GM18526 (cell line): ENCODE results near the gene CFAP20.

Source experiments
- POLR2A ChIP-seq: IDR thresholded peaks from 3 replicates; pipeline ENCODE4 v1.6.1; 2011; ENCODE audit not compliant: insufficient read length; ENCODE audit errors: extremely low read depth

CFAP20 gene

DNA sequence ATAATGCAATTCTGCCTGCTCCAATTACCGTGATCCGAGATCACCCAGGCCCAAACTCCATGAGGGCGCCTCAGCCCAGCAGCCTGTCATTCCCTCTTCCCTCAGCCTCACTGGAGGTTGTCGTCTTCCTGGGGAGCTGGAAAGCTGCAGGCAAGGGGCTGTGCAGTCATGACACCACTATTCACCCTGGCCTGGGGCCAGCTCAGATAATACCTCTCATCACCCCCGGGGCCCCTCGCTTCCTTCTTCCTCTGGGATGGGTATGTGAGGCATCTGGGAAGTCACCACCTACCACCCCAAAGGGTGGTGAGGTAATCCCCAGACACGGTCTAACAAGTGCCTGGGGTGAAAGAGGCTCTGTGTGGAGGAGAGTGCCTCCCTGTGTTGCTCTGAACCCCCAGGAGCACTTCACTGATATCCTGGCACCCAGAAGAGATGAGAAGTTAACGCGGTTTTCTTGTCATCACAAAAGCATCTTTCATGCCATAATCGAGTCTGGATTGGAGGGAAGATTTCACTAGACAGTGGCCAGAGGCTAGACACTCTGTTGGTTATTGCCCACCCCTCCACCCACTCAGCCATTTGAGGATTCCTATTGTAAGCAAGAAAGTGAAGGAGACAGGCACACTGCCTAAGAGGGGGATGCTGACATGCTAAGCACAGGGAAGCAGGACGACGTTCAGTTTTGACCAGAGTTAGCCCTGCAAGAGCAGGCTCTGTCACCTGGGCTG lies 18.4 kb downstream of the CFAP20 start:
- no peak for TF ChIP-seq POLR2A

DNA sequence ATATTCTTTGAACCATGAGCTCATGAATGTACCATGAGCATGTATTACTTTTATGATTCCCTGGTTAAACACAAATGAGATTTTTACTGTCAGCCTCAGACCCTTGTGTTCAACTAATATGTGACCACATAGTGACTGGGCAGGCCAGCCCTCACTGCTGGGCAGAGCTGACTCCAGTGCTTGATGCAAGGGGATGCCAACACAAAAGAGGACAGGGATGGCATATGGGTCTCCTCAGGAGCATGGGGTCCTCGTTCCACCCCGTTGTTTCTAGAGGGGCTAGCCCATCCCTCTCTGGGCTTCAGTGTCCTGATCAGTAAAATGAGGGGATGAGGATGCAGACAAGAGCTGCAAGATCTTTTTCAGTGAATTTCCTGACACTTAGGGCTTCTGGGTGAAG lies 19.3 kb downstream of the CFAP20 start:
- no peak for TF ChIP-seq POLR2A

DNA sequence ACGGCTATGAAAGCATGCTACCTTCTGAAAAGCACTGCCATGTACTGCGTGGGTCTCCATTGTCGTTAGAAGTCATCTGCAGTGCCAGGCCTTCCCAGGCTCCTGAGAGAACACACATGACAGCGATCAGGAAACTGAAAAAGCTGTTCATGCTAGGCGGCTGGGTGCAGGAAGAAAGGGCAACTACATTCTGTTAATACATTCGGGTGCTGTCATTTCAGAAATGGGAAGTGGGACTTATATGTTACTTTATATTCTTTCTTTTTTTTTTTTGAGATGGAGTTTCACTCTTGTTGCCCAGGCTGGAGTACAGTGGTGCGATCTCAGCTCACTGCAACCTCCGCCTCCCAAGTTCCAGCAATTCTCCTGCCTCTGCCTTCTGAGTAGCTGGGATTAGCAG lies 19.9 kb downstream of the CFAP20 start:
- no peak for TF ChIP-seq POLR2A

DNA sequence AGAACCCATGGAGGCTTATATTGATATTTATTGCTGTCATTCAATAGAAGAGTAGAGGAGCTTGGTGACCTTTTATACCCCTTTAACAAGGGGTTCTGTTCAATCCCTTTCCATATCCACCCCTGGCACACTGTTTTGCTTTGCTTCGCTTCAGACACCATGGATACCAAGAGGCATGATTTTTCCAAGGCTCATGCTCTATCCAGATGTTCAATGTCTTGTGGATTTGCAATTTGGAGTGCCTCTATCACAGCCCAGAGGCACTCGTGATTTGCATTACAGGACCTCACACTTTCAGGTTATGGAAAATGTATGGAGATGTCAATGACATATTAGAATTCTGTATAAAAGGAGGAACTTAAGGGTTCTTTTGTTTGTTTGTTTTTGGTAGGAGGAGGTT lies 21.5 kb downstream of the CFAP20 start:
- no peak for TF ChIP-seq POLR2A

DNA sequence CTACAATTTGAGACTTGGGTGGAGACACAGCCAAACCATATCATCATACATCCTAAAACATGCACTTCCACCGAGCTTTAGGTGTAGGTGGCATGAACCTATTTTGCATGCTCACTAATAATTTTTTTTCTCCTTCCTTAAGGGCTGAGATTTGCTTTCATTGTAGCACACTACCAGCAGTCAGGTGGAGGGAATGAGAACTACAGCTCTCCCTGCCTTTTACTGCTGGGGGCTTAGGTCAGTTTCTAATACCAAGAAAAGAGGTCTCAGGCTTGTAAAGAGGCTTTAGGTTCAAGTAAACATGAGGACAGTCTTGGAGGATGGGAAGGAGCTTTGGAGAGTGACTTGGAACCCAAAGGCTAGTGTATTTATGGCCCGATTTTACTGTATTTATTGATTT lies 22.0 kb downstream of the CFAP20 start:
- no peak for TF ChIP-seq POLR2A

DNA sequence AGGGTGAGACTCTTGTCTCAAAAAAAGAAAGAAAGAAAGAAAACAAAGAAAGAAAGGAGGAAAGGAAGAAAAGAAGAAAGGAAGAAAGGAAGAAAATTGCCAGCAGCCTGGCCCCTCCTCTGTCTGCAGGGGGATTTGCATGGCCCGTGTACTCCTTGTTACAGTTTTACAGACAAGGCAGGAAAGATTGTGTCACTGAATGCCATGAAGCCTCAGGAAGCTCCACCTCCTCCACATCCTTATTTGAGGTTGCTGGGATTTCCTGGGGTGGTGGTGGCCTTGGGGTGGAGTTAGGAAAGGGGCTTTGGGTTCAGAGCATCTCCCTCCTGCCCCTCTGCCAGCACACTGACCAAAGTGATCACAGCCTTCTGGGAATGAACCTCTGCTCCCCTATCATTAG lies 23.6 kb downstream of the CFAP20 start:
- no peak for TF ChIP-seq POLR2A

DNA sequence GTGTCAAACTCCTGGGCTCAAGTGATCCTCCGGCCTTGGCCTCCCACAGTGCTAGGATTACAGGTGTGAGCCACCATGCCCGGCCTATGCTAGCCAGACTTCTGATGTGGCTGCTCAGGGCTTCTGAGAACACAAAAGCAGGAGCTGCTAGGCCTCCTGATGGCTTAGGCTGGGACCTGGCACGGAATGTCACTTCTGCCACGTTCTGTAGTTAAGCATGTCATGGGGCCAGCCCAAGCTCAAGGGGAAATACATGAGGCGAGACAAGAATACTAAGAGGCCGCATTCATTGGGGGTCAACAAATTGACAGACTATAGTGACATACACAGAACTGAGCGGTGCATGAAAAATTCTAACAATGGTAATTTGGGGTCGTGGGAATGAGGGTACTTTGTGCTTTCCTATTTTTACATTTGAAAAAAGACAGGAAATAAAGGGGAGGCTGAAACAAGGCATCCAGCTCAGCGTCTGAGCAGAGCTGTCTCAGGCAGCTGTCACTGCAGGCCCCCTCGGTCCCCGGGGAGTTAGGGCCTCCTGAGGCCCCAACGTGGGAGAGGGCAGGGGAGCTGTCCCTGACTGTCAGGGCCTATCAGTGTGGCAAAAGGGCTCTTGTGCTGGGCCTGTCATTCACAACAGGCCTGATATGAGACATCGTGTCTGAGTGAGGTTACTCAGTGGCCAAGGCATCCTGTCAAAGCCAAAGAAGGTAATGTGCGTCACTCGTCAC lies 26.4 kb downstream of the CFAP20 start:
- no peak for TF ChIP-seq POLR2A

DNA sequence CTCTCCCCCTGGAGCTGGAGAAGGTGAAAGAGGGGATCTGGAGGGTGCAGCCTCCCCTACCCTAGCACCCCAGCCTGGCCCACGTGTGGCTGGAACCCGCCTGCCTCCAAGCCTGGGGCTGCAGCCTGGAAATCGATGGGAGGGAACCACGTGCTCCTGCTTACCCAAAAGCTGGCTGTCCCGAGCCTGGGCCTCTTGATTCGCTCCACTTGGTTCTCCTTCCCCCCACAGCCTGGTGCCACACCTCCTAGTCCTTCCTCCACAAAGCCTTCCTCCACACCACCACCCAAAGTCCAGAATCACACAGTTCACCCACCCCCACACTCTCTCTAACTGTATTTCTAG lies 29.3 kb downstream of the CFAP20 start:
- no peak for TF ChIP-seq POLR2A

DNA sequence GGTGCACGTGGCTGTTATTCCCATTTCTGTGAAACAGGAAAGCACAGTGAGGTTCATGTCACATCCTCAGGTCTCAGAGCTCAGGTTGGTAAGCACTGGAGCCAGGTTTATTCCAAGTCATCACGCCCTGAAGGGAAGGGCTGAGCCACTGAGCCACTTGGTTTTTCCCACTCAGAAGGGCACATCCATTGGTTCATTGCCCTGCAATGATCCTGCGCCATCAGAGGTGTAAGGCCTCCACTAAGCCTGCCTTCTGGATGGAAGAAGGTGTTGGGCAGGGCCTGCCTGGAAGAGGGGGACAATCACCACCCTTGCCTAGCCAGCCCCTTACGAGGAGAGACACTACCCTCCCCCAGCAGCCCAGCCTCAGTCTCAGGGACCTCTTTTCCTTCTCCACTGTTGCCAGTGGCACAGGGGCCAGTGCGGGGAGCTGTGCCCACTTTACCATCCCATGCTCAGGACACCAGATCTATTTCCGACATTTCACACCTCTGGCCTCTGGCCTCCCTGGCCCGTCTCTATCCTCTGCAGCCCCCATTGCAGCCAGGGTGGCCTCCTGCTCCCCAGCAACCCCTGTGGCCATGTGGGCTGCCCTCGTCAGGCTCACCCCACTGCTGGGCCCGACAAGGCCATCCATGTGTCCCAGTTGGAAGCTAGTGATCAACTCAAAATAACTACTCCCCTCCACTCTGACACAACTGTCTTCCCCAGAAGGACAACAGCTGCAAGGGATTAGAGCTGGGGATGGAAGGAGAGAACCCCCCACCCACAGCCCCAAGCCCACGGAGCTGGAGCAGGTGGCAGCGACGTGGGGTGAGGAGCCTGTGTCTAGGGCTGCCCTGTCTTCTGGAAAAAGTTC lies 29.9 kb downstream of the CFAP20 start:
- no peak for TF ChIP-seq POLR2A

DNA sequence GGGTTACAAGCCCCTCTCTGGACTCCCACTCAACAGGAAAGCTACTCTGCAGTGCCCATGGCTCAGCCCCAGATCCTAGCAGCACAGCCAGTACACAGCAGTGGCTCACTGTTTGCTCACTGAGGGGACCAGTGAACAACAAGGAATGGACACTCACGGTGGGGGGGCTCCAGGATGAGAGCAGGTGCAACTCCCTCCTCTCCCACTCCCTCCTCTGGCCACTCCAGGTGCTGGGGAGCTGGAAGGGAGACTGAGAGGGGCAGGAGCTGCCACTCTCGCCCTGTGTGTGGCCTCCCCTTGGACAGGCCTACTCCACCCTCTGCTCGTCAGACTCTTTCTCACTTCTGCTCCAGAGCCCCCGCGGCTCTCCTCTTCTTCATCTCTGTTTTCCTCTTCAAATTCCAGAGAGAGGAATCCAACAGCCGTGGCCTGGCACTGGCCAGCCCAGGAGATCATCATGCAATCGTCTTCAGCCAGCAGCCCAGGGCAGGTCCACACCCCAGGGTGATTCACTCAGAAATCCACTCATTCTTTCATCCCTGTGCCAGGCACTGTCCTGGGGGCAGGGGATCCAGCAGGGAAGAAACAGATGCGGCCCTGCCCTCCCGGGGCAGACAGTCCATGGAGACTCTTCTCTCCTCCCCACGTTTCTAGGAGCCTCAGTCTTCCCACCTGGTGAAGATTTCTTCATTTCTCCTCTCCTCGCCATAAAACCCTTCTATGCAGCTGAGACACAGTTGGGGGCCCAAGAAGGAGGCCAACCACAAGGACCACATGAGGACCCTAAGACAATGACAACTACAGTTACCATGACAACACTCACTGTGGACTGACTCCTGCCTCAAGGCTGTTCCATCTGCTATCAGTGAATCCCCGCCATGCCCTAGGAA lies 30.7 kb downstream of the CFAP20 start:
- no peak for TF ChIP-seq POLR2A

DNA sequence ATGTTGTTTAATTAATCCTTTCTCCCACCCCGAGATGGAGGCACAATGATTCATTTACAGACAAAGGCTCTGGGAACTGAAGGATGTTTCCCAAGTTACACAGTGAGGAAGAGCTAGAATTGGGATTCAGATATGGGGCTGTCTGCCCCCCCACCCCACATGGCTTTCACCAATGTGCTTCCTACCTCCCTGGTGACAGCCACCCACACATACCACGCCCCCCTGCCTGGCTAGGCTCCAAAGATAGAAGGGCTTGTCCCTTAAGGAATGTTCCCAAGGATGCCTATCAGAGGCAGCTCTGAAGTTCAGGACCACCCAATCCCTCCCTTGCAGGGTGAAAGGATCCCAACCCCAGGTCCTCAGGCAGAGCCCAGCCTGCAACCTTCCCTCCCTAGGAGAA lies 32.9 kb downstream of the CFAP20 start:
- TF ChIP-seq POLR2A, result no peak

DNA sequence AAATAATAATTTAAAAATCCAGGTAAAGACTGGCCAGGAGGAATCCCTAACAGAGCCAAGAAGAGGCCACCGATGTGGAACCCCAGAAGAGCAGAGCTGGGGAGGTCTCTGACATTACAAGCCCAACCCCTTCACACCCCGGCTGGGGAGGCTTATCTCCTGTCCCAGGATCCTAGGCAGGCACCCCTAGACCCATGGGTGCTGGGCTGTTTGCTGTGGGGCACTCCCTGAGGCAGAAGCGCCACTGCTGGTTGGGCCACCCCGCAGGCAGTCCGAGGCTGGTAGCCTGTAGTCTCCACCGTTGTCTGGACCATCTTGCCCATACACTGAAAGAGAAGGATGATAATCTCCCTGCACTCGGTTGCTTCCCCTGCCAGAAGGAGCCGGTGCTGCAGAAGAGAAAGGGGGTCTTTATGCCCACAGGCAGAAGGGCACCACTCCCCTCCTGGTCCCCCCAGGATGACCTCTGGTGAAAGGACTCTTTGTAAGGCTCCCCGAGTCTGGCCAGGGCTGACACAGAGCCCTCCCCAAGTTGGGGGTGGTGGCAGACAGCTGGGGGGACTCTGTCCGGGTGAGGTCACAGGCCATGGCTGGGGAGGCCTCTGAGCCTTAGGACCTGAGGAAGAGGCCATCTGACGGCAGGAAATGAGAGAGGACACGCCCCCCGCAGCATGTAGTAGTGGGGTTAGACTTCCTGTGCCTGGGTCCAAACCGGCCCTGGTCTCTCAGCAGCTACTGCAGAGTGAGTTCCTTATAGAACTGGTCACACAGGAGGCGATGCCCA lies 34.2 kb downstream of the CFAP20 start:
- TF ChIP-seq POLR2A, result no peak

DNA sequence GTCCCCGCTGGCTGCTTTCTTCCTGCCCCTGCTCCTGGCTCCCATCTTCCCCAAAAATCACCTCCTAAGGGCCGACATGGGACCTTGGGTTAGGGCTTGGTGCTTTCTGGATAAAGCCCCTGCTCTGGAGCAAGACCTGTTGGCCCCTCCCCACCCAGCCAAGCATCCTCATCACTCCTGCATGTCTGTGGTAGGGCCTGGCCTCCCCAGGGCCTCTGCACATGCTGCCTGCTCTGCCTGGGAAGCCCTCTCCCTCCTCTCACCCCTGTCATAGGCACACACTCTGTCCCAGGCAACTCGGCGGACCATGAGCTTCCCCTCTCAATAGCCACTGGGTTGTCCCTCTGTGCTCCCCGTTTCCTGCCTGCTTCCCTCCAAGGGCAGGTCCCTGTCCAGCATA lies 35.2 kb downstream of the CFAP20 start:
- TF ChIP-seq POLR2A, result no peak

DNA sequence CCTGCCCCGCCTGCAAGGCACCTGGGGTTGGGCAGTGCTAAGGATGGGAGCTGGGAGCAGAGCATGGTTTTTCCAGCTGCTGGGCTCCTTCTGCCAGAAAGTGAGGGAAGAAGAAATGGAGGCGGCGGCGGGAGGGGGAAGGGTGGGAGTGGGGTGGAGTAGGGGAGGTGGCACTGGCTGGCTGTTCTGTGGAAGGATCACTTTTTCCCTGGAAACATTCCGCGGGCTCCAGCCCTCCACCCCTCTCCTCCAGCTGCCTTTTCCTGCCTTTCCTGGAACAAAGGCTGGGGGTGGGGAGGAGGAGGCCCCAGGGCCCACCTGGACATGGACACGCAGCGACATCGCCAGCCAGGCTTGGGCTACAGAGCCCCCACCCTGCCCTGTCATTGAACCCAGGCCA lies 41.1 kb downstream of the CFAP20 start:
- TF ChIP-seq POLR2A, result no peak
